ENCODE measurements around the gene HPDL. TPM values are rescaled to one million over a fixed set of nuclear protein-coding genes. Genes with fewer than 3 reads are reported as not detected.

Gene HPDL
- total RNA-seq, 1 donor from 2014 or later, result not detected

- Histone ChIP-seq H3K9me3 (no peaks in the 10 kb centered on the region), H3K36me3 (no peaks in the 10 kb centered on the region), H3K27me3 (ENCODE audit: low read depth) (no peaks in the 10 kb centered on the region), H3K4me1 (peaks cover 5% of the 10 kb centered on the region), H3K27ac (no peak overlapping the region), H3K4me3 (no peak overlapping the region)
- no peak for ATAC-seq
- no peak for TF ChIP-seq CTCF (IDR thresholded peaks at IDR 0.05)
- intact Hi-C loops (cut with DNase I), result no loop called here
- no peak for DNase-seq
Measured at GRCh38 chr1:45370575-45370974, 43.9 kb downstream of the HPDL start.

GRCh38 chr1:45373573-45373972, 46.9 kb downstream of the HPDL start:
- DNase-seq, result no peak
- H3K9me3 ChIP-seq, result no peaks in the 10 kb centered on the region
- peaks cover 7% of the 10 kb centered on the region for H3K4me1 ChIP-seq
- intact Hi-C loops (cut with DNase I), result no loop called here
- ATAC-seq, result no peak
- H3K27ac ChIP-seq, result no peak overlapping the region
- no peak overlapping the region for H3K4me3 ChIP-seq
- no peak for TF ChIP-seq CTCF (IDR thresholded peaks at IDR 0.05)
- H3K27me3 ChIP-seq (ENCODE audit: low read depth), result no peaks in the 10 kb centered on the region
- H3K36me3 ChIP-seq, result no peaks in the 10 kb centered on the region

GRCh38 chr1:45375104-45376090, 48.7 kb downstream of the HPDL start:
- H3K27me3 ChIP-seq (ENCODE audit: low read depth), result no peaks in the 10 kb centered on the region
- DNase-seq (no peak), ATAC-seq (no peak)
- no peaks in the 10 kb centered on the region for H3K9me3 ChIP-seq
- no peak overlapping the region for H3K27ac ChIP-seq
- TF ChIP-seq CTCF (IDR thresholded peaks at IDR 0.05), result no peak
- intact Hi-C loops (cut with DNase I), result no loop called here
- H3K4me1 ChIP-seq, result peaks cover 7% of the 10 kb centered on the region
- no peak overlapping the region for H3K4me3 ChIP-seq
- H3K36me3 ChIP-seq, result no peaks in the 10 kb centered on the region

GRCh38 chr1:45378184-45378583, 51.5 kb downstream of the HPDL start:
- DNase-seq (no peak), ATAC-seq (no peak)
- Histone ChIP-seq H3K27me3 (ENCODE audit: low read depth) (no peaks in the 10 kb centered on the region), H3K4me3 (no peak overlapping the region), H3K36me3 (no peaks in the 10 kb centered on the region), H3K27ac (no peak overlapping the region), H3K4me1 (peaks cover 7% of the 10 kb centered on the region), H3K9me3 (no peaks in the 10 kb centered on the region)
- no peak for TF ChIP-seq CTCF (IDR thresholded peaks at IDR 0.05)
- intact Hi-C loops (cut with DNase I), result no loop called here

Other genes with a start within 250 kb of the HPDL start
- 3.6 TPM for gene ZSWIM5, start 120.3 kb upstream of the HPDL start, total RNA-seq
- 11.5 TPM for gene TOE1, start 13.3 kb downstream of the HPDL start, total RNA-seq
- gene MUTYH, start 13.5 kb downstream of the HPDL start, total RNA-seq, result 23.7 TPM
- 8.2 TPM for gene TESK2, start 164.3 kb downstream of the HPDL start, total RNA-seq
- 0.77 TPM for gene CCDC163, start 173.2 kb downstream of the HPDL start, total RNA-seq
- 5.9 TPM for gene MMACHC, start 173.4 kb downstream of the HPDL start, total RNA-seq
- 417 TPM for gene PRDX1, start 195.0 kb downstream of the HPDL start, total RNA-seq
- gene AKR1A1, start 223.9 kb downstream of the HPDL start, total RNA-seq, result 203 TPM

All from lower lobe of right lung (tissue), 2 donors.